GM12872 (cell line): ENCODE measurements around the gene LRFN5.

Source experiments
- CTCF ChIP-seq: IDR thresholded peaks from 3 replicates; pipeline ENCODE4 v1.5.1; 2011; ENCODE audit warnings: low read depth, mild to moderate bottlenecking, low read length, moderate library complexity; ENCODE audit not compliant: insufficient read depth

The LRFN5 gene

GRCh38 chr14:41644606-41645005 lies 37.9 kb downstream of the LRFN5 start:
- no peak for TF ChIP-seq CTCF

- no peak for TF ChIP-seq CTCF
Observed at GRCh38 chr14:41650802-41651201, 44.1 kb downstream of the LRFN5 start.

- no peak for TF ChIP-seq CTCF
Observed at GRCh38 chr14:41654196-41654595, 47.5 kb downstream of the LRFN5 start.

- no peak for TF ChIP-seq CTCF
Observed at GRCh38 chr14:41662780-41663472, 56.2 kb downstream of the LRFN5 start.

GRCh38 chr14:41663473-41663850 lies 56.8 kb downstream of the LRFN5 start:
- no peak for TF ChIP-seq CTCF

GRCh38 chr14:41666301-41666700 lies 59.6 kb downstream of the LRFN5 start:
- TF ChIP-seq CTCF: no peak

GRCh38 chr14:41668356-41668755 lies 61.7 kb downstream of the LRFN5 start:
- TF ChIP-seq CTCF: no peak
